GM12872 (cell line): ENCODE results near the gene AKAP9.

Experiments
- CTCF ChIP-seq: IDR thresholded peaks from 3 replicates; pipeline ENCODE4 v1.5.1; 2011; ENCODE audit warnings: low read depth, mild to moderate bottlenecking, low read length, moderate library complexity; ENCODE audit not compliant: insufficient read depth

Gene AKAP9

DNA sequence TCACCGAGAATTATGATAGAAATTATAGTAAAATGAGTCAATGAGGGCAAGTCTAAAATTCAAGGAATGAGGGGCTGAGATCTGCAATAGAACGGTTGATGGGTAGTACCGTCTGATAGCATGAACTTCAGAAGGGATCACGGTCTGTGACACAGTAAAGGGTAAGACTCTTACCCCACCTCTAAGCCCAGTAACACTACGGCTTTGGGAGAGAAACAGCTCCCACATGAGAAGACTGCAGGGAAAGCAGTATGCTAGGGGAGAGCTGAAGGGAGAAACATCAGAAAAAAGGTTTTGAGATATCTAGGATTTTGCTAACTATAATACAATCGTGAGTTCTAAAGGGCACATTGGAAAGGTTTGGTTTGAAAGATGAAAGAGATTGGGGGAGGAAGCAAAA, 12.8 kb upstream of the AKAP9 start:
- TF ChIP-seq CTCF: no peak

DNA sequence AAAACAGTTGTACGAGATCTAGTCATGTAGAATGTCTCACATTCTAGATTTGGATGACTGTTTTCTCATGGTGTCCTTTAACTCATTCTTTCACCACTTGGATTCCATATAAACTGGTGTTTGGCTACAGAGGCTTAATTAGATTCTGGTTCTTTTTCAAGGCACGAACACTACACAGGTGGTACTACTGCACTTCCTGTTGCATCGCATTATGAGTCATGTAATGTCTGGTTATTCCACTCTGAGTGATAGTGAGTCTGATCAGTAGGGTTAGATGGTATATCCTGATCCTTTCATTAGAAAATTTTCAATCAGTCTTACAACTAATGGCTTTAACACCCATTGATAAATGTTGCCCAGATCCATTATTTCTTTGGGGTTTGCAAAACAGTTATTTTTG, 11.2 kb upstream of the AKAP9 start:
- TF ChIP-seq CTCF: no peak

DNA sequence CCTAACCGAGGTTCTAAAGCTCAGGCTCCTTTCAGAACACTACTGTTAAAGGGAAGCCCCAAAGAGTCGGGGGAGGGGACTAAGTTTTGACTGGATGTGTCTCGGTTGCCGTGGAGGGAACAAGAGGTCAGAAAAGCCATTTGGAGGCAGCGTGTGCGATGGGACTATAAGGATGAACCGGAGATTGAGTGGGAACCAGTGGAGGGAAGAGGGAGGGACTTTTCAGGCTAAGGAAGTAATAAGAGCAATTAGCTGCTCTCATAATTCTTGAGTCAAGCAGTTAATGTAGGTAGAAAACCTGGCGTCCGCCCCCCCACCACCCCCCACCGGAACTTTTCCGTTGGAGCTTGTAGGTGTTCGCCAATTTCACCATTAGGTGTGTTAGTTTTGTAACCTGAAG, 491 bp upstream of the AKAP9 start:
- no peak for TF ChIP-seq CTCF

- no peak for TF ChIP-seq CTCF
These were observed 788 bp downstream of the AKAP9 start for GRCh38 chr7:91941450-91941849.

- TF ChIP-seq CTCF: no peak
These were observed 1.6 kb downstream of the AKAP9 start for GRCh38 chr7:91942312-91942711.

DNA sequence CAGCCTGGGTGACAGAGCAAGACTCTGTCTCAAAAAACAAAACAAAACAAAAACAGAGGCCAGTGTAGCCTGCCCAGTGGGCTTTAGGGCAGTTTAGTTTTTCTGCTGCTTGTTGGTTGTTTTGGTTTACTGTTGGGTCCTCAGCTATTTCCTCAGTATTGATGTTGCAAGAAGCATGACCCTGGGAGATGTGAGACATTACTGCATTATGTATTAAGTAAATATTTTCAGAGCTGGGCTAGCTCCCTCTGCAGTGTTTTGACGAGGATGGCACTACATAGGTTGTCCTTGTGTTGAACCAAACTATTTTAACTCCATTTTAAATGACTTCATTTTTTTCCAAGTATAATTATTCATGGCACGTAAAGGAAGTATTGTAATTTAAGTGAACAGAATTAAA, 4.8 kb downstream of the AKAP9 start:
- no peak for TF ChIP-seq CTCF

DNA sequence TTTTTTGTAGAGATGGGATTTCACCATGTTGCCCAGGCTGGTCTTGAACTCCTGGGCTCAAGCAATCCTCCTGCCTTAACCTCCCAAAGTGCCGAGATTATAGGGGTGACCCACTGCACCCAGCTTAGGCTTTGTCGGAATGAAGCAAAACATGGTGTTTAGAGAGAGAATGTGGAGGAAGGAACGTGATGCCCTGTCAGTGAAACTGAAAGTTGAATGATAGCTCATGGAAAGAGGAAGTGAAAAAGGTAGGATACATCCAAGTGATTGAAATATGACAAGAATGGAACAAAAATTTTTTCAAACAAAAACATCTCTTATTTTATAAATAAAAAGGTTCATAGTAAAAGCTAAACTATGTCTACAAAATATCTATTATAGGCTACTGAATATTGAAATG, 5.9 kb downstream of the AKAP9 start:
- TF ChIP-seq CTCF: no peak

DNA sequence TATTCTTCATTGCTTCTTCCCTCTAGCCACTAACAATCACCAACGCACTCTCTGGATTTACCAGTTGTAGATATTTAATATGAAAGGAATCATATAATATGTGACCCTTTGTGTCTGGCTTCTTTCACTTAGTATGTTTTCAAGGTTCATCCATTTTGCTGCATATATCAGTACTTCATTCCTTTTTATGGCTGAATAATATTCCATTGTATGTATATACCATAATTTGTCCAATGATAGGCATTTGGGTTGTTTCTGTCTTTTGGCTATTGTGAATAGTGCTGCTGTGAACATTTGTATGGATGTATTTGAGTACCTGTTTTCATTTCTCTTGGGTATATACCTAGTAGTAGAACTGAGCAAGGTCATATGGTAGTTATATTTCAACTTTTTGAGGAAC, 7.3 kb downstream of the AKAP9 start:
- no peak for TF ChIP-seq CTCF
